K562 (cell line): ENCODE data around the gene TIMP2. TPM values are rescaled to one million over a fixed set of nuclear protein-coding genes. Genes with fewer than 3 reads are reported as not detected.

Experiments used
- AFF1 ChIP-seq, 2 experiments: fragments of 450-650 bp; IDR thresholded peaks; 2 replicates each; pipeline ENCODE4 v1.6.1; 2018; ENCODE audit warnings: mild to moderate bottlenecking in 2 of 2, low read depth in 1 of 2; ENCODE audit not compliant: partially characterized antibody in 2 of 2
- BCL6 ChIP-seq: fragments of 250-450 bp; sonication (Bioruptor Pico); IDR thresholded peaks from 2 replicates; pipeline ENCODE4 v1.4.0; 2020
- ESRRB ChIP-seq: fragments of 250-450 bp; sonication (Bioruptor Pico); IDR thresholded peaks from 2 replicates; pipeline ENCODE4 v1.5.0; 2020; ENCODE audit warnings: mild to moderate bottlenecking, moderate library complexity, borderline replicate concordance
- NCOA1 ChIP-seq: fragments of 450-650 bp; IDR thresholded peaks from 2 replicates; pipeline ENCODE4 v1.6.1; 2016; ENCODE audit warnings: low read depth
- PRPF4 ChIP-seq: fragments of 200-400 bp; formaldehyde crosslinking; IDR thresholded peaks from one replicate; pipeline ENCODE4 v1.6.1; 2017; ENCODE audit warnings: low read length, low read depth, mild to moderate bottlenecking; ENCODE audit not compliant: insufficient read depth, poor library complexity, severe bottlenecking
- SREBF2 ChIP-seq: sonication (generic); formaldehyde crosslinking; IDR thresholded peaks from 2 replicates; pipeline ENCODE4 v1.4.0; 2020; ENCODE audit warnings: mild to moderate bottlenecking, missing genetic modification reagents
- TOE1 ChIP-seq, 2 experiments: fragments of 450-650 bp in 1 of 2; sonication (generic) in 1 of 2; formaldehyde crosslinking in 1 of 2; IDR thresholded peaks; 2 replicates each; pipeline versions ENCODE4 v1.7.1 to v1.8.0; 2016 to 2022; ENCODE audit warnings: borderline replicate concordance in 2 of 2, mild to moderate bottlenecking in 2 of 2, antibody characterized with exemption in 1 of 2, inconsistent platforms in 1 of 2, low read depth in 1 of 2, missing genetic modification reagents in 1 of 2, moderate library complexity in 1 of 2
- ZSCAN32 ChIP-seq: fragments of 450-650 bp; formaldehyde crosslinking; IDR thresholded peaks from 2 replicates; pipeline ENCODE4 v1.4.0; 2020; ENCODE audit warnings: mild to moderate bottlenecking, moderate library complexity
- polyA plus RNA-seq, 8 experiments: library from polyadenylated mRNA; depleted of rRNA in 4 of 8; stranded (reverse) in 5 of 8; unstranded in 3 of 8; fragments of >200 nt; fragmentation: Nextera tagmentation in 2 of 8; fragmentation: Illumina TruSeq in 1 of 8; extraction: Ambion mirVana in 2 of 8; extraction: Trizol in 1 of 8; gene quantifications; 2 replicates each; pipeline versions ENCODE4 v1.2.1 to v1.2.3, GENCODE V29; 2011 to 2014; ENCODE audit warnings: inconsistent platforms in 1 of 8, missing spikeins in 1 of 8
- total RNA-seq, 7 experiments: library from RNA; depleted of rRNA in 6 of 7; stranded (reverse); fragments of >200 nt in 6 of 7; fragmentation: Illumina TruSeq in 2 of 7; extraction: Trizol in 2 of 7; gene quantifications; 2 replicates each; pipeline versions ENCODE4 v1.2.1 to v1.2.3, GENCODE V29; 2011 to 2021; ENCODE audit warnings: low replicate concordance in 1 of 7
- TF ChIP-seq, protein P1 (sequence below): fragments of 450-650 bp; conservative IDR thresholded peaks from 2 replicates; pipeline ENCODE4 v1.6.1; 2016; ENCODE audit warnings: missing genetic modification characterization, low read depth, mild to moderate bottlenecking, missing compliant biosample characterization, moderate library complexity
- TF ChIP-seq, protein P2 (sequence below): IDR thresholded peaks from 3 replicates; pipeline ENCODE4 v1.6.1; 2011; ENCODE audit warnings: borderline replicate concordance, mild to moderate bottlenecking; ENCODE audit not compliant: insufficient read length, insufficient read depth

TIMP2 gene
- total and polyA plus RNA-seq, 9 of the 15 experiments (the other 6 are each of a cell fraction or from before 2014, with no cell fraction given), result 0.55 TPM; not detected in 8

GRCh38 chr17:78840780-78841611 lies 84.2 kb downstream of the TIMP2 start, which contains the start of gene USP36 (continued):
- TF ChIP-seq, protein P1, sequence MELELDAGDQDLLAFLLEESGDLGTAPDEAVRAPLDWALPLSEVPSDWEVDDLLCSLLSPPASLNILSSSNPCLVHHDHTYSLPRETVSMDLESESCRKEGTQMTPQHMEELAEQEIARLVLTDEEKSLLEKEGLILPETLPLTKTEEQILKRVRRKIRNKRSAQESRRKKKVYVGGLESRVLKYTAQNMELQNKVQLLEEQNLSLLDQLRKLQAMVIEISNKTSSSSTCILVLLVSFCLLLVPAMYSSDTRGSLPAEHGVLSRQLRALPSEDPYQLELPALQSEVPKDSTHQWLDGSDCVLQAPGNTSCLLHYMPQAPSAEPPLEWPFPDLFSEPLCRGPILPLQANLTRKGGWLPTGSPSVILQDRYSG (tag), result no peak
- TF ChIP-seq NCOA1, result peak; percentile 96
- no peak for TF ChIP-seq BCL6 (CRISPR knock-in tag)
- no peak for TF ChIP-seq ZSCAN32
- no peak for TF ChIP-seq ESRRB (CRISPR knock-in tag)
- TF ChIP-seq SREBF2 (CRISPR knock-in tag), result no peak
- no peak for TF ChIP-seq PRPF4
- TF ChIP-seq TOE1 (IDR thresholded peaks at IDR 0.05; ENCODE audit: borderline replicate concordance), result peak; percentile 98
- no peak; the same call in 1 of the 2 replicates for TF ChIP-seq TOE1 (CRISPR knock-in tag; IDR thresholded peaks at IDR 0.05; ENCODE audit: borderline replicate concordance, low read depth)
- TF ChIP-seq AFF1 (IDR thresholded peaks at IDR 0.05; ENCODE audit: low read depth in 1 of 2, partially characterized antibody in 2 of 2), result no peak
- TF ChIP-seq, protein P2, sequence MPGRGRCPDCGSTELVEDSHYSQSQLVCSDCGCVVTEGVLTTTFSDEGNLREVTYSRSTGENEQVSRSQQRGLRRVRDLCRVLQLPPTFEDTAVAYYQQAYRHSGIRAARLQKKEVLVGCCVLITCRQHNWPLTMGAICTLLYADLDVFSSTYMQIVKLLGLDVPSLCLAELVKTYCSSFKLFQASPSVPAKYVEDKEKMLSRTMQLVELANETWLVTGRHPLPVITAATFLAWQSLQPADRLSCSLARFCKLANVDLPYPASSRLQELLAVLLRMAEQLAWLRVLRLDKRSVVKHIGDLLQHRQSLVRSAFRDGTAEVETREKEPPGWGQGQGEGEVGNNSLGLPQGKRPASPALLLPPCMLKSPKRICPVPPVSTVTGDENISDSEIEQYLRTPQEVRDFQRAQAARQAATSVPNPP, result no peak
